HEK293 (cell line): ENCODE data around the gene DNAJC4.

ENCODE experiments used
- GLIS2 ChIP-seq: fragments of 450-650 bp; formaldehyde crosslinking; IDR thresholded peaks from 2 replicates; pipeline ENCODE4 v1.5.1; 2016; ENCODE audit warnings: missing biosample characterization, missing genetic modification characterization
- HOXA7 ChIP-seq: sonication (generic); formaldehyde crosslinking; IDR thresholded peaks from 2 replicates; pipeline ENCODE4 v1.8.1; 2022; ENCODE audit warnings: missing genetic modification reagents, borderline replicate concordance
- KLF7 ChIP-seq: fragments of 450-650 bp; formaldehyde crosslinking; IDR thresholded peaks from 2 replicates; pipeline ENCODE4 v1.5.1; 2016; ENCODE audit warnings: missing biosample characterization, missing genetic modification characterization, borderline replicate concordance
- PRDM10 ChIP-seq: fragments of 450-650 bp; formaldehyde crosslinking; IDR thresholded peaks from 2 replicates; pipeline ENCODE4 v1.5.1; 2016; ENCODE audit warnings: missing biosample characterization, missing genetic modification characterization
- YY2 ChIP-seq: fragments of 450-650 bp; formaldehyde crosslinking; IDR thresholded peaks from 2 replicates; pipeline ENCODE4 v1.5.1; 2016; ENCODE audit warnings: missing biosample characterization, missing genetic modification characterization
- ZBTB7A ChIP-seq: fragments of 450-650 bp; formaldehyde crosslinking; IDR thresholded peaks from 2 replicates; pipeline ENCODE4 v1.5.1; 2016; ENCODE audit warnings: low read depth, missing biosample characterization, missing genetic modification characterization
- ZFP37 ChIP-seq: fragments of 450-650 bp; formaldehyde crosslinking; IDR thresholded peaks from 2 replicates; pipeline ENCODE4 v1.5.1; 2016; ENCODE audit warnings: missing biosample characterization, missing genetic modification characterization
- ZNF16 ChIP-seq: fragments of 450-650 bp; formaldehyde crosslinking; IDR thresholded peaks from 2 replicates; pipeline ENCODE4 v1.5.1; 2016; ENCODE audit warnings: low read depth, missing biosample characterization, missing genetic modification characterization
- ZNF214 ChIP-seq: fragments of 450-650 bp; formaldehyde crosslinking; IDR thresholded peaks from 2 replicates; pipeline ENCODE4 v1.5.1; 2017; ENCODE audit warnings: missing biosample characterization, mild to moderate bottlenecking, missing genetic modification characterization, borderline replicate concordance
- ZNF26 ChIP-seq: fragments of 450-650 bp; formaldehyde crosslinking; IDR thresholded peaks from 2 replicates; pipeline ENCODE4 v1.5.1; 2016; ENCODE audit warnings: missing biosample characterization, missing genetic modification characterization
- ZNF280C ChIP-seq: fragments of 450-650 bp; formaldehyde crosslinking; IDR thresholded peaks from 2 replicates; pipeline ENCODE4 v1.5.1; 2016; ENCODE audit warnings: missing biosample characterization, missing genetic modification characterization
- ZNF302 ChIP-seq: fragments of 450-650 bp; formaldehyde crosslinking; IDR thresholded peaks from 2 replicates; pipeline ENCODE4 v1.5.1; 2016; ENCODE audit warnings: missing biosample characterization, missing genetic modification characterization, low read depth
- ZNF341 ChIP-seq: fragments of 450-650 bp; formaldehyde crosslinking; IDR thresholded peaks from 2 replicates; pipeline ENCODE4; 2016; ENCODE audit warnings: low read depth, missing biosample characterization, missing genetic modification characterization
- ZNF354C ChIP-seq: fragments of 450-650 bp; formaldehyde crosslinking; IDR thresholded peaks from 2 replicates; pipeline ENCODE4 v1.5.1; 2016; ENCODE audit warnings: missing biosample characterization, missing genetic modification characterization, low read depth, borderline replicate concordance
- ZNF362 ChIP-seq: fragments of 450-650 bp; formaldehyde crosslinking; IDR thresholded peaks from 2 replicates; pipeline ENCODE4 v1.5.1; 2016; ENCODE audit warnings: missing biosample characterization, missing genetic modification characterization
- ZNF404 ChIP-seq: fragments of 450-650 bp; formaldehyde crosslinking; IDR thresholded peaks from 2 replicates; pipeline ENCODE4 v1.5.1; 2017; ENCODE audit warnings: missing biosample characterization, missing genetic modification characterization
- ZNF544 ChIP-seq: fragments of 450-650 bp; formaldehyde crosslinking; IDR thresholded peaks from 2 replicates; pipeline ENCODE4 v1.5.0; 2017; ENCODE audit warnings: missing biosample characterization, missing genetic modification characterization
- ZNF660 ChIP-seq: fragments of 450-650 bp; IDR thresholded peaks from 2 replicates; pipeline ENCODE4 v1.5.1; 2018; ENCODE audit warnings: missing biosample characterization, mild to moderate bottlenecking, missing genetic modification characterization
- ZNF664 ChIP-seq: fragments of 450-650 bp; formaldehyde crosslinking; IDR thresholded peaks from 2 replicates; pipeline ENCODE4 v1.5.1; 2016; ENCODE audit warnings: missing biosample characterization, missing genetic modification characterization
- ZNF670 ChIP-seq: fragments of 450-650 bp; formaldehyde crosslinking; IDR thresholded peaks from 2 replicates; pipeline ENCODE4 v1.5.1; 2016; ENCODE audit warnings: missing biosample characterization, missing genetic modification characterization, low read depth
- ZXDB ChIP-seq: fragments of 450-650 bp; formaldehyde crosslinking; IDR thresholded peaks from 2 replicates; pipeline ENCODE4 v1.5.1; 2016; ENCODE audit warnings: missing biosample characterization, missing genetic modification characterization
- TF ChIP-seq, protein P1 (sequence below): fragments of 450-650 bp; IDR thresholded peaks from 2 replicates; pipeline ENCODE4 v1.5.1; 2018; ENCODE audit warnings: missing biosample characterization, mild to moderate bottlenecking, missing genetic modification characterization
- TF ChIP-seq, protein P2 (sequence below): fragments of 450-650 bp; formaldehyde crosslinking; IDR thresholded peaks from 2 replicates; pipeline ENCODE4; 2016; ENCODE audit warnings: missing biosample characterization, missing genetic modification characterization
- TF ChIP-seq, protein P3 (sequence below): fragments of 450-650 bp; formaldehyde crosslinking; IDR thresholded peaks from 2 replicates; pipeline ENCODE4 v1.5.1; 2016; ENCODE audit warnings: missing biosample characterization, missing genetic modification characterization
- TF ChIP-seq, protein P4 (sequence below): fragments of 450-650 bp; formaldehyde crosslinking; IDR thresholded peaks from 2 replicates; pipeline ENCODE4 v1.5.1; 2016; ENCODE audit warnings: missing biosample characterization, missing genetic modification characterization

The DNAJC4 gene

DNA sequence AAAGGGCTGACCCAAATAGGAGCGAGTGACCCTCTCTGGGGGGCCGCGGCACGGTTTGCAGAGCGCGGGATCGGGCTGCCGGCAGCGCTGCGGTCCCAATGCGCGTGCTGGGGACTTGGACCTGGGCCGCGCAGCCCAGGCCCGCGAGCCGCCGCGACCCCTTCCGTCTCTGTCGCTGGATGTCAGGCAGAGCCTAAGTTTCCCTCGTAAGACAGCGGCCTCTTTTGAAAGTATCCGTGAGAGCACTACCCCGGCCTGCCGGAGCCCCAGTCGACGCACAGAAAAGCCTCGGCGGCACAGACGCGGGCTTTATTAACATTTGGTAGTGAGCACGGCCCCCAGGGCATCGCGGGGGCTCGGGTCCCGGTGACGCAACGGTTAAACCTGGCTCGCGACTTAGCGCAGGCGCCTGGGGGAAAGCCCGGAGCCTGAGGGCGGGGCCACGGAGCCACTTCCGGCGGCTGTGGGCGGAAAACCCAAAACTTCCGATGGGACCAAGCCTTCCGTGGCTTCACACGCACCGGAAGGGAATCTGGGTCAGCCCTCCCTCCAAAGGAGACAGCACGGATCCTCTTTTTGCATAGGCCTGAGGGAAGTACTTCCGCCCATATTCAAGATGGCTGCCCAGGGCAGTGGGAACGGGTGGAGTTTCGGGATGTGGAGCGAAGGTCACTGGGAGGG lies 39.3 kb downstream of the DNAJC4 start (continued):
- TF ChIP-seq HOXA7 (CRISPR knock-in tag) (no peak), PRDM10 (tag by site-specific recombination) (no peak), ZBTB7A (tag by site-specific recombination) (no peak), ZNF302 (tag by site-specific recombination) (no peak), ZNF214 (tag by site-specific recombination) (no peak), YY2 (tag by site-specific recombination) (peak; percentile 75), ZNF26 (no peak), GLIS2 (tag by site-specific recombination) (peak; percentile 61), ZNF280C (tag by site-specific recombination) (no peak), ZNF362 (tag by site-specific recombination) (0 out of 2 replicates have a peak, but pooled peaks have one; percentile 62), ZNF354C (tag by site-specific recombination) (no peak), ZFP37 (tag by site-specific recombination) (no peak), ZNF670 (tag by site-specific recombination) (no peak), ZNF660 (tag by site-specific recombination) (peak; percentile 52), ZNF16 (no peak), ZNF341 (tag by site-specific recombination) (no peak), ZNF664 (no peak), ZNF544 (tag by site-specific recombination) (no peak), ZXDB (tag by site-specific recombination) (peak; percentile 96), KLF7 (tag by site-specific recombination) (peak; percentile 55), ZNF404 (tag by site-specific recombination) (no peak)
- TF ChIP-seq, protein P1, sequence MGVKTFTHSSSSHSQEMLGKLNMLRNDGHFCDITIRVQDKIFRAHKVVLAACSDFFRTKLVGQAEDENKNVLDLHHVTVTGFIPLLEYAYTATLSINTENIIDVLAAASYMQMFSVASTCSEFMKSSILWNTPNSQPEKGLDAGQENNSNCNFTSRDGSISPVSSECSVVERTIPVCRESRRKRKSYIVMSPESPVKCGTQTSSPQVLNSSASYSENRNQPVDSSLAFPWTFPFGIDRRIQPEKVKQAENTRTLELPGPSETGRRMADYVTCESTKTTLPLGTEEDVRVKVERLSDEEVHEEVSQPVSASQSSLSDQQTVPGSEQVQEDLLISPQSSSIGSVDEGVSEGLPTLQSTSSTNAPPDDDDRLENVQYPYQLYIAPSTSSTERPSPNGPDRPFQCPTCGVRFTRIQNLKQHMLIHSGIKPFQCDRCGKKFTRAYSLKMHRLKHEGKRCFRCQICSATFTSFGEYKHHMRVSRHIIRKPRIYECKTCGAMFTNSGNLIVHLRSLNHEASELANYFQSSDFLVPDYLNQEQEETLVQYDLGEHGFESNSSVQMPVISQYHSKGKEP: 0 out of 2 replicates have a peak, but pooled peaks have one; percentile 3
- TF ChIP-seq, protein P2, sequence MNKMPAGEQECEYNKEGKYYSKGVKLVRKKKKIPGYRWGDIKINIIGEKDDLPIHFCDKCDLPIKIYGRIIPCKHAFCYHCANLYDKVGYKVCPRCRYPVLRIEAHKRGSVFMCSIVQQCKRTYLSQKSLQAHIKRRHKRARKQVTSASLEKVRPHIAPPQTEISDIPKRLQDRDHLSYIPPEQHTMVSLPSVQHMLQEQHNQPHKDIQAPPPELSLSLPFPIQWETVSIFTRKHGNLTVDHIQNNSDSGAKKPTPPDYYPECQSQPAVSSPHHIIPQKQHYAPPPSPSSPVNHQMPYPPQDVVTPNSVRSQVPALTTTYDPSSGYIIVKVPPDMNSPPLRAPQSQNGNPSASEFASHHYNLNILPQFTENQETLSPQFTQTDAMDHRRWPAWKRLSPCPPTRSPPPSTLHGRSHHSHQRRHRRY: no peak
- TF ChIP-seq, protein P3, sequence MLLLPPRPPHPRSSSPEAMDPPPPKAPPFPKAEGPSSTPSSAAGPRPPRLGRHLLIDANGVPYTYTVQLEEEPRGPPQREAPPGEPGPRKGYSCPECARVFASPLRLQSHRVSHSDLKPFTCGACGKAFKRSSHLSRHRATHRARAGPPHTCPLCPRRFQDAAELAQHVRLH (tag by site-specific recombination): peak; percentile 97
- TF ChIP-seq, protein P4, sequence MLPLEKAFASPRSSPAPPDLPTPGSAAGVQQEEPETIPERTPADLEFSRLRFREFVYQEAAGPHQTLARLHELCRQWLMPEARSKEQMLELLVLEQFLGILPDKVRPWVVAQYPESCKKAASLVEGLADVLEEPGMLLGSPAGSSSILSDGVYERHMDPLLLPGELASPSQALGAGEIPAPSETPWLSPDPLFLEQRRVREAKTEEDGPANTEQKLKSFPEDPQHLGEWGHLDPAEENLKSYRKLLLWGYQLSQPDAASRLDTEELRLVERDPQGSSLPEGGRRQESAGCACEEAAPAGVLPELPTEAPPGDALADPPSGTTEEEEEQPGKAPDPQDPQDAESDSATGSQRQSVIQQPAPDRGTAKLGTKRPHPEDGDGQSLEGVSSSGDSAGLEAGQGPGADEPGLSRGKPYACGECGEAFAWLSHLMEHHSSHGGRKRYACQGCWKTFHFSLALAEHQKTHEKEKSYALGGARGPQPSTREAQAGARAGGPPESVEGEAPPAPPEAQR (tag by site-specific recombination): no peak
